ENCODE results near the gene CCN5.

GRCh38 chr20:44756956-44757355, 41.8 kb downstream of the CCN5 start:
- no peak for TF ChIP-seq CTCF (IDR thresholded peaks at IDR 0.05)
- TF ChIP-seq POLR2A (IDR thresholded peaks at IDR 0.05) = no peak

Measured in vagina (tissue), 2 donors.